GM18858 (cell line): ENCODE results near the gene CLDND1.

Experiments used
- ATAC-seq: cut with Tn5 transposase; IDR thresholded peaks from one replicate; pipeline ENCODE4 v1.9.1; 2021; ENCODE audit not compliant: unreplicated experiment

The CLDND1 gene

GRCh38 chr3:98521897-98522543 is 682 bp downstream of the CLDND1 start:
- ATAC-seq = peak; percentile 27

GRCh38 chr3:98519351-98519750 is 3.4 kb downstream of the CLDND1 start:
- ATAC-seq = no peak

- no peak for ATAC-seq
Observed at GRCh38 chr3:98518816-98519215, 3.9 kb downstream of the CLDND1 start.

GRCh38 chr3:98514948-98515347 is 7.8 kb downstream of the CLDND1 start:
- ATAC-seq = no peak

GRCh38 chr3:98513736-98514135 is 9.0 kb downstream of the CLDND1 start:
- ATAC-seq = no peak

GRCh38 chr3:98513091-98513511 is 9.6 kb downstream of the CLDND1 start:
- ATAC-seq = no peak

- no peak for ATAC-seq
Observed at GRCh38 chr3:98512576-98512975, 10.1 kb downstream of the CLDND1 start.

GRCh38 chr3:98508582-98508981 is 14.1 kb downstream of the CLDND1 start:
- no peak for ATAC-seq

GRCh38 chr3:98504539-98504938 is 18.2 kb downstream of the CLDND1 start:
- no peak for ATAC-seq

- no peak for ATAC-seq
Observed at GRCh38 chr3:98501863-98502576, 20.7 kb downstream of the CLDND1 start.

GRCh38 chr3:98501270-98501669 is 21.4 kb downstream of the CLDND1 start:
- ATAC-seq = no peak

- ATAC-seq = no peak
Observed at GRCh38 chr3:98500019-98500418, 22.7 kb downstream of the CLDND1 start.

GRCh38 chr3:98497381-98497780 is 25.3 kb downstream of the CLDND1 start, which contains the start of gene OR5K2:
Gene OR5K2 (plus strand): TSS chr3:98497681. CDS start chr3:98497681, 0 bp downstream.
- no peak for ATAC-seq

- ATAC-seq = no peak
Observed at GRCh38 chr3:98483626-98484025, 39.1 kb downstream of the CLDND1 start.

GRCh38 chr3:98482717-98483482 is 39.8 kb downstream of the CLDND1 start:
- ATAC-seq = no peak
